BE2C (cell line): Measurements from ENCODE around the gene SLC35E3. TPM values are rescaled to one million over a fixed set of nuclear protein-coding genes. Genes with fewer than 3 reads are reported as not detected.
A peak's percentile ranks its signal among the peaks of the same experiment; 100 is the strongest.

Experiments used
- DNase-seq: peaks from one replicate; pipeline ENCODE4 v3.0.0-alpha.2; 2020
- H3K27me3 ChIP-seq: fragments of 250-450 bp; sonication (Bioruptor Pico); 2 replicates; pipeline ENCODE4 v1.5.1; 2020; ENCODE audit warnings: mild to moderate bottlenecking
- H3K36me3 ChIP-seq: fragments of 250-450 bp; sonication (Bioruptor Pico); 2 replicates; pipeline ENCODE4 v1.5.1; 2020; ENCODE audit warnings: mild to moderate bottlenecking
- H3K4me1 ChIP-seq: fragments of 250-450 bp; sonication (Bioruptor Pico); 2 replicates; pipeline ENCODE4 v1.5.1; 2020
- H3K4me3 ChIP-seq: 2 replicates; pipeline ENCODE4 v1.5.1; 2011; ENCODE audit warnings: low read depth, low read length
- H3K9me3 ChIP-seq: fragments of 250-450 bp; sonication (Bioruptor Pico); 2 replicates; pipeline ENCODE4 v1.5.1; 2020
- polyA plus RNA-seq: library from polyadenylated mRNA; unstranded; fragments of >200 nt; gene quantifications from one replicate; pipeline ENCODE4 v1.2.1, GENCODE V29; 2012; ENCODE audit warnings: low read depth, missing spikeins; ENCODE audit not compliant: insufficient read length, insufficient read depth
- TF ChIP-seq, protein P1 (sequence below): IDR thresholded peaks from 2 replicates; pipeline ENCODE4 v1.5.1; 2012; ENCODE audit warnings: mild to moderate bottlenecking, low read depth, low read length

The SLC35E3 gene
- polyA plus RNA-seq: 9.1 TPM

- TF ChIP-seq, protein P1, sequence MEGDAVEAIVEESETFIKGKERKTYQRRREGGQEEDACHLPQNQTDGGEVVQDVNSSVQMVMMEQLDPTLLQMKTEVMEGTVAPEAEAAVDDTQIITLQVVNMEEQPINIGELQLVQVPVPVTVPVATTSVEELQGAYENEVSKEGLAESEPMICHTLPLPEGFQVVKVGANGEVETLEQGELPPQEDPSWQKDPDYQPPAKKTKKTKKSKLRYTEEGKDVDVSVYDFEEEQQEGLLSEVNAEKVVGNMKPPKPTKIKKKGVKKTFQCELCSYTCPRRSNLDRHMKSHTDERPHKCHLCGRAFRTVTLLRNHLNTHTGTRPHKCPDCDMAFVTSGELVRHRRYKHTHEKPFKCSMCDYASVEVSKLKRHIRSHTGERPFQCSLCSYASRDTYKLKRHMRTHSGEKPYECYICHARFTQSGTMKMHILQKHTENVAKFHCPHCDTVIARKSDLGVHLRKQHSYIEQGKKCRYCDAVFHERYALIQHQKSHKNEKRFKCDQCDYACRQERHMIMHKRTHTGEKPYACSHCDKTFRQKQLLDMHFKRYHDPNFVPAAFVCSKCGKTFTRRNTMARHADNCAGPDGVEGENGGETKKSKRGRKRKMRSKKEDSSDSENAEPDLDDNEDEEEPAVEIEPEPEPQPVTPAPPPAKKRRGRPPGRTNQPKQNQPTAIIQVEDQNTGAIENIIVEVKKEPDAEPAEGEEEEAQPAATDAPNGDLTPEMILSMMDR: no peak
- DNase-seq: peak; percentile 96
- H3K36me3 ChIP-seq: peaks cover 14% of the 10 kb centered on the region; the same call in 1 of the 2 replicates
- H3K4me3 ChIP-seq: peak within 1 kb of the TSS; percentile 92
- H3K27me3 ChIP-seq: no peaks in the 10 kb centered on the region
- no peaks in the 10 kb centered on the region; the same call in 1 of the 2 replicates for H3K4me1 ChIP-seq
- no peaks in the 10 kb centered on the region for H3K9me3 ChIP-seq
Measured at GRCh38 chr12:68745904-68746571, at the start of gene SLC35E3. Gene SLC35E3, plus strand, starts transcription at chr12:68746176. Its CDS starts 202 bp downstream, at chr12:68746378.

GRCh38 chr12:68699486-68699885, 46.5 kb upstream of the SLC35E3 start:
- Histone ChIP-seq H3K27me3 (no peaks in the 10 kb centered on the region), H3K4me3 (no peak overlapping the region), H3K4me1 (no peaks in the 10 kb centered on the region), H3K36me3 (peaks cover 62% of the 10 kb centered on the region), H3K9me3 (no peaks in the 10 kb centered on the region)
- DNase-seq: no peak
- TF ChIP-seq, protein P1: no peak

GRCh38 chr12:68727776-68728175, 18.2 kb upstream of the SLC35E3 start:
- DNase-seq: no peak
- TF ChIP-seq, protein P1: no peak
- Histone ChIP-seq H3K27me3 (no peaks in the 10 kb centered on the region), H3K9me3 (no peaks in the 10 kb centered on the region), H3K4me1 (no peaks in the 10 kb centered on the region), H3K36me3 (peaks cover 28% of the 10 kb centered on the region), H3K4me3 (no peak overlapping the region)

- TF ChIP-seq, protein P1: no peak
- peaks cover 54% of the 10 kb centered on the region for H3K36me3 ChIP-seq
- no peaks in the 10 kb centered on the region for H3K27me3 ChIP-seq
- H3K9me3 ChIP-seq: no peaks in the 10 kb centered on the region
- H3K4me1 ChIP-seq: no peaks in the 10 kb centered on the region
- no peak overlapping the region for H3K4me3 ChIP-seq
- DNase-seq: no peak
Measured at GRCh38 chr12:68733661-68734071, 12.3 kb upstream of the SLC35E3 start.

GRCh38 chr12:68739891-68740290, 6.1 kb upstream of the SLC35E3 start:
- no peaks in the 10 kb centered on the region for H3K4me1 ChIP-seq
- H3K9me3 ChIP-seq: no peaks in the 10 kb centered on the region
- no peak overlapping the region for H3K4me3 ChIP-seq
- peaks cover 35% of the 10 kb centered on the region for H3K36me3 ChIP-seq
- DNase-seq: peak; percentile 76
- no peaks in the 10 kb centered on the region for H3K27me3 ChIP-seq
- TF ChIP-seq, protein P1: no peak

GRCh38 chr12:68743356-68743755, 2.6 kb upstream of the SLC35E3 start:
- DNase-seq: no peak
- Histone ChIP-seq H3K27me3 (no peaks in the 10 kb centered on the region), H3K9me3 (no peaks in the 10 kb centered on the region), H3K4me3 (no peak overlapping the region), H3K4me1 (no peaks in the 10 kb centered on the region; the same call in 1 of the 2 replicates), H3K36me3 (peaks cover 14% of the 10 kb centered on the region)
- TF ChIP-seq, protein P1: no peak
